ENCODE results near the gene HYLS1. TPM values are rescaled to one million over a fixed set of nuclear protein-coding genes. Genes with fewer than 3 reads are reported as not detected.

The HYLS1 gene
- total RNA-seq, 1 experiment from 2014 or later = 21.3 TPM

- no peak for DNase-seq (ENCODE audit: low read depth)
Measured at GRCh38 chr11:125932301-125932700, 44.8 kb downstream of the HYLS1 start.

- DNase-seq (ENCODE audit: low read depth) = no peak
Measured at GRCh38 chr11:125933030-125933813, 45.8 kb downstream of the HYLS1 start.

GRCh38 chr11:125934473-125934872, 47.0 kb downstream of the HYLS1 start:
- no peak for DNase-seq (ENCODE audit: low read depth)

DNA sequence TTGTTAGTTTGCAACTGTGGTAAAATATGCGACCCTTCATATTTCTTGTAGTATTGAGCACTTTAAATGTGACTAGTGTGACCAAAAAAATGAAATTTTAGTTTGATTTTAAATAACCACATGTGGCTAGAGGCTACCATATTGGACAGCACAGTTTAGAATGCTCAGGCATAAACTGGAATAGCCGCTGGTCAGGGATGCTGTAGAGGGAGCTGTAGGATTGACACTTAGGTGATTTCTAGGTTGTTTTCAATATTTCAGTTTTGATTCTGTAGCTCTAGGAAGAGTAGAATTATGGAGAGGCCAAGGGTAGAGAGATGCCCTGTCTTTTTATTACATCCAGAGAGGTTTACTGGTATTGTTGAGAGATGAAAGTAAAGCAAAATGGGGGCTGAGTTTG, 47.6 kb downstream of the HYLS1 start:
- no peak for DNase-seq (ENCODE audit: low read depth)

DNA sequence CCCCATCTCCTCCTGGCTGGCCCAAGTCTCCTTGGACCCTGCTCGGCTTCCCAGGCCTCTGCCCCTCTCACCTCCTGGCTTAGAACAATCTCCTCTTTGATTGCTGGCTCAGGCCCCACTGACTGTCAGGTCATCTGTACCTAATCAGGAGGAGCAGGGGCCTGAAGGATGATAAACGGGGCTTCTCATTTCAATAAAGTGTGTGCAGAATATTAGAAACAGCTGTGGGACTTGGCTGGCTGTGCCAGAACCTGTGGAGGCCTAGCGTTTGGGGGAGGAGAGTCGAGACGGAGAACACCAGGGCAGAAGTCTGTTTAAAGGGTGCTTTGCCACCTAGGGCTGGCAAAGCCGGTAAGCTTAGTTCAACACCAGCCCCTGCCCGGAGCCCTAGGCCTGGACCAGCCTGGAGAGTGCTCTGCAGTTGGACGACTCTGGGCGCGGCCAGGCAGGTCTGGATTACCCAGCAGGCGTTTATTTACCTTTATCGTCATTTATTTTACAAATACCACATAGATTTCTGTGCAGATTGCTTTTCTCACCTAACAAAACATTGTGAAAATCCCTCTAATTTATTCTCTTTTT, 48.2 kb downstream of the HYLS1 start:
- DNase-seq (ENCODE audit: low read depth) = no peak

- no peak for DNase-seq (ENCODE audit: low read depth)
Measured at GRCh38 chr11:125938418-125938817, 51.0 kb downstream of the HYLS1 start.

- DNase-seq (ENCODE audit: low read depth) = no peak
Measured at GRCh38 chr11:125939081-125939521, 51.6 kb downstream of the HYLS1 start.

DNA sequence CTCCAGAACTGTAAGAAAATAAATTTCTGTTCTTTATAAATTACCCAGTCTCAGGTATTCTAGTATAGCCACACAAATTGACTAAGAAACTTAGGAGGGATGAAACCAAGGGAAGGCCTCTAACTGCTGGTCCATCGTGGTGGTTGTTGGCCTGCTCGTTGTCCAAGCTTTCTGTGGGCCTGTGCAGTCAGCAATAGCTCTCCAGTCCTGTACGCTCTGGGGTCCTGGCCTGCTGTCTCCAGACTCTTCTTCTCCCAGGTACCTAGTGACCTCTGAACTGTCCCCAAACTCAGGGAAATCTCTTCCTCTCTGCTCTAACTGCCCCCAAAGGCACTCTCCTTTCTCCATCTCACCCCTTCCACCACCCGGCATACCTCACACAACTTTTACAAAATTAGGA, 52.7 kb downstream of the HYLS1 start:
- no peak for DNase-seq (ENCODE audit: low read depth)

GRCh38 chr11:125941267-125941618, 53.8 kb downstream of the HYLS1 start:
- DNase-seq (ENCODE audit: low read depth) = no peak

GRCh38 chr11:125941619-125942611, 54.4 kb downstream of the HYLS1 start:
- peak; percentile 22 for DNase-seq (ENCODE audit: low read depth)

DNA sequence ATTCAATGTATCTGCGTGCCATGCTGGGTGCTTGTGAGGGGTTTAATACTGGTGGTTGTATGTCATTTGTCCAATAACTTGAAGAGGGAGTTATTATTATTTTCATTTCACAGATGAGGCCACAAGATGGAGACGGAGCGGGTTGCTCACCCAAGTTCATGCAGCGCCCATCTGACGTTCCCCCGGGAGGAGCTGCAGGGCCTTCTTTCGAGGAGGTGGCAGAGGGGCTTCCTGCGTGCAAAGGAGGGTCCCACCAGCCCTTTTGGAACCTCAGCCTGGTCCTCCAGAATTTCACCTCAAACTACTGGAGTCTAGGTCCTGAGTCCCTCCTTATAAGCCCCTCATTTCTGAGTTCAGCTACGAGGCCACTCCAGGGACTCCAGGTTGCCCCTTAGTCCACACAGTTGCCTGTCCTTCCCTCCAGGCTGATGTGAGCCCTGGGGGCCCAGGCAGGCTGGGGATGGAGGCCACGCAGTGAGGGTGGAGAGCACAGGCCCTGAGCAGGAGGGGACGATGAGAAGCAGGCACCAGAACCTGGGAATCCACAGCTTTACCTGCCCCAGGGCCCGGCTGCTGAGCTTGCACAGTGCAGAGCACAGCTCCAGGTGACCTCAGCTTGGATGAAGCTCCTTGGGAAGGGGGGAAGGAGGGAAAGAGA, 55.4 kb downstream of the HYLS1 start:
- DNase-seq (ENCODE audit: low read depth) = no peak

- DNase-seq (ENCODE audit: low read depth) = no peak
Measured at GRCh38 chr11:125943661-125944349, 56.3 kb downstream of the HYLS1 start.

DNA sequence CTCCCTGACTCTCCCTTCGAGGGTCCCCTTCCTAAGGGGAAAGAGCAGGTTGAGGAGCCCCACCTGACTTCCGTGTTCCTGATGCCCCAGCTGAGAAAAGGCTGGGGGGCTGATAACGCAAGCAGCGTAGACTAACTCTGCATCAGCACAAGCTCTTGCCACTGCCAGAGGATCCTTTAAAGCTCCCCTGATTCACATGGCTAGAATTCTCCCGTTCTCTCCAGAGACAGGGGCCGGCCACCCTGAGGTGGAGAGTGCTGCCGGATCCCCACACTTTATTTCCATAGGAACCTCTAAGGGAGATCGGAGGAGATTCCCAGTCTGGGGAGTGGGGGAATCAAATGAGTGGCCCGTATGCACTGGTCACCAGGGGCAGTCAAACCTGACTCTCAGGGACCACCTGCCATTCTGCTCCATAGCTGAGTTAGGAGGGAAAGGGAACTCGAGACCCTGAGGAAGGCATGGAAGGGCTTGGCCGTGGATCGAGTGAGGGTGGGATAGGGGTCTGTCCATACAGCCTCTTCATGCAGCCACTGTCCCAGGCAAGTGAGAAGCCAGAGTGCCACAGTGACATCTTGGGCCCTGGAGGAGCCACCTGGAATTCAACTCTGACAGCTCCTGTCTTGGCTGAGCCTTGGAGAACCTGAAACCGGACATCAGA, 57.0 kb downstream of the HYLS1 start:
- DNase-seq (ENCODE audit: low read depth) = no peak

DNA sequence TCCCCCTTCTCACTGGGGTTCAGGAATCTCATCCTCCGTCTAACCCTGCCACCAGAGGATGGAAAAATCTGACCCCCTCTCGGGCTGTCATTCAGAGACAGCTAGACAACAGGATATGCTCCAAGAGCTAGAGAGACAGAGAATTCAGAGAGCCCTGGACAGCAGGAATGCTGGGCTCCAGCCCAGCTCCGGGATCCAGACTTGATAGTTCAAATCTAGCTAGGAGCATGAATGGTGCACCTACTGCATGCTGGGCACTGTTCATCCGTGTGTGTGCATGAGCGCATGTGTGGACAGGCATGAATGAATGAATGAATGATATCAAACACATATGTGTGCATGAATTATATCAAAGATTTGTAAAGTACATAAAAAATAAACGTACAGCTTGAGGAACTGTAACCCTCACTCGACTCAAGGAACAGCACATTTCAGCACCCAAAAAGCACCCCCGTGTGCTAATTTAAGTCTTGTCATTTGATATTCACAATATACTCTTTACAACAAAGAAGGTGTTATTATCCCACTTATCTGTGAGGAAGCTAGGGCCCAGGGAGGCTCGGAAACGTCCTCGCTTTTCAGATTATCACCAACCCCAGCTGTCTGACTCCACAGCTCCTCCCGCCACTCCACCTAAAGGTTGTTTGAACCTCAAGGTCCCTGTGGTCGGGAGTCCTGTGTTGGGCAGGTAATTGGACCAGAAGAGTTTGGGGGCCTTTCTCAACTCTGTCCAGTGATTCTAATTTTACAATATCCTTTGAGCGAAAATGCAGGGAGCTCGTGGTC, 57.7 kb downstream of the HYLS1 start:
- DNase-seq (ENCODE audit: low read depth) = no peak

DNA sequence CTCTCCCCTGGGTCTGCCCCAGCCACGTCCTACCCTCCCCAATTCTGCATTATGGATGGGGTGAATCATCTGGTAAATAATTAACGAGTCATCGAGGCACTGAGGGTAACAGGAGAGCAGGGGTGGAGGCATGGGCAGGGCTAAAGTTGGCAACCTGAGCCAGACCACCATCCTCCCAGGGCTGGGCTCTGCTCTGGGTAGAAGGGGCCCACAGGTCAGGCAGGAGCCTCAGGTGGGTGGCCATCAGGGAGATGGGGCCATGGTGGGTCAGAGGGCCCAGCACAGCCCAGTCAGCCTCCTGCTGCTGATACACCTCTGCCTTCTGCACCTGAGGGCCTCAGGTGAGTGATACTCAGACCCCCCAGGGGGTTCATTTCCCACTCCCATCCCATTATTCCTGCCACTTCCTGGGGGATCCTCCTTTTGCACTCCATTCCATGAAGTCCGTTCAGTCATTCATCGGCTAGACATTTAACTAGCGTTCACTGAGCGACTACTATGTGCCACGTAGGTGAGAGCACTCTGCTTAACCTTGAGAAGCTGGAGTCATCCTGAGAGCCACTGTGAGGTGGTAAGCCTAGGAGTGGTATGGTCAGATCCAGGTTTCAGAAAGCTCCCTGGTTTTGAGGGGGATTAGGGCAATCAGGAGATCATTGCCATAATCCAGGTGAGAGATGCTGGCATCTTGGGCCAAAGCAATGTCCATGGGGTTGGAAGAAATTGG, 58.5 kb downstream of the HYLS1 start, which contains the start of gene VSIG10L2:
Gene VSIG10L2, plus strand, starts transcription at position 248 of the 724 bp plus-strand sequence. Its CDS starts 12 bp downstream, at position 260.
- no peak for DNase-seq (ENCODE audit: low read depth)

- no peak for DNase-seq (ENCODE audit: low read depth)
Measured at GRCh38 chr11:125946712-125947418, 59.4 kb downstream of the HYLS1 start.

DNA sequence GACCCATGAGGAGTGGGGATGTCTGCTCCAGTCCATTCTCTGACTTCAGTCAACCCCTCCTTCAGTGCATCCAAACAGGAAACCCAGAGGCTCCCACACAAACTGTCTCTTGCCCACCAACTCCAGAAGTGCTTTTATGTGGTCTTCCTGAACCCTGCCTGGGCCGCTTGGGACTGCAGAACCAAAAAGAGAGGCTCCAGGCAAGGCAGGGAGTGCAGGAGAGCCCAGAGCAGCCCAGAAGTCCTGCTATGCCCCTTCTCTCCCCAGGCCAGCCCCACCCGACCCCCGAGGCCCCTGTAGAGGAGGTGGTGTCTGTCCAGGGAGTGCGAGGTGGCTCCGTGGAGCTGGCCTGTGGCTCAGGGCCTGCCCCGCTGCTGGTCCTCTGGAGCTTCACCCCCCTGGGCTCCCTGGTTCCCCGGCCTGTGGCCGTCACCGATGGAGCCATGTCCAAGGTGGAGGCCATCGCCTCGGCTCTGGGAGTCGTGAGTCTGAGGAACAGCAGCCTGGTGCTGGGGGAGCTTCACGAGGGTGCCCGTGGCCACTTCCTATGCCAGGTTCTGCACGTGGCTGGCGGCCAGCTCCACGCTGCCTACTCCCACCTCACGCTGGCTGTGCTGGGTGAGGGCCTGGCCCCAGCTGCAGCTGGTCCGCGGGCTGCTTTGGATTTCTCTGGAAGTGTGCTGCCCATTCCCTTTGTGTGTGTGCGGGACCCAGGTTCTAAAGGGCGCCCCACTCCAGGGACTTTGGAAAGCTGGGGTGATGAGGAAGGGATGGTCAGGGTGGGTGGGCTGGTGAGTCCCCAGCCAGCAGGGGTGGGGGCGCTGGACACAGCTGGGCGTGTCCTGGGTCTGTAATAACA, 60.2 kb downstream of the HYLS1 start:
- no peak for DNase-seq (ENCODE audit: low read depth)
